Measurements from ENCODE around the gene KCNIP1.

KCNIP1 gene

GRCh38 chr5:170562875-170563228 is 59.0 kb downstream of the KCNIP1 start:
- Histone ChIP-seq H3K9me3 (ENCODE audit: control insufficient read depth, low read length) (no peaks in the 10 kb centered on the region), H3K4me3 (ENCODE audit: low read length) (no peak overlapping the region), H3K9ac (ENCODE audit: low read length) (no peak overlapping the region), H3K27me3 (ENCODE audit: control insufficient read depth, insufficient read depth, low read length) (peaks cover 3% of the 10 kb centered on the region), H3K36me3 (ENCODE audit: control insufficient read depth, insufficient read depth, low read length) (no peaks in the 10 kb centered on the region), H3K4me1 (ENCODE audit: control insufficient read depth, insufficient read depth, low read length) (no peaks in the 10 kb centered on the region)

DNA sequence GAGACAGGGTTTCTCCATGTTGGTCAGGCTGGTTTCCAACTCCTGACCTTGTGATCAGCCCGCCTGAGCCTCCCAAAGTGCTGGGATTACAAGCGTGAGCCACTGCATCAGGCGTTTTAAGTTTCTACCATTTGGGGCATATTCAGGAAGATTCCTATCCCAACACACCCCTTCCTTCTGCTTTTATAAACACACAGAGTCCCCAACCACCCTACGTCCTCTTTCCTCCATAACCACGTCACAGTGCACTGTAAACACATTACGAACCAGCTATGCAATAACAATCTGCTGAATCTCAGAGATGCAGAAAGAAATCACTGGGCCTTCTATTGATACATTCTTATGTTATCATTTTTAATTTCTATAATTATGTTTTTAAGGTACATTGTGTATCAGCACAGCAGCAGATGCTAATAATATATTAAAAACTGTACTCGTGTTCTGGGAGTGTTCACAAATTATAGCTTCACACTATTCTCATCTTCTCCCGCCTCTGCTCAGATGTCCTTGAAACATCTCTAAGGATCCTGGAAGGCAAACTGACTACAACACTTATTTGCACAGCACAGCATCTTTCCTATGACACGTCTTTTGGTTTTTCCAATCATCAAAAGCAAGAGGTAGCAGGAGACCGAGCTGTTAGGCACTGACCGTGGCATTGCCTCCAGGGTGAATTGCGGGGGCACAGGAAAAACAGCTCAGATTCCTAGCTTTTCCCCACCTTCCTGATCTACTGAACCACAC is 60.2 kb downstream of the KCNIP1 start:
- Histone ChIP-seq H3K4me1 (ENCODE audit: control insufficient read depth, insufficient read depth, low read length) (no peaks in the 10 kb centered on the region), H3K27me3 (ENCODE audit: control insufficient read depth, insufficient read depth, low read length) (peaks cover 4% of the 10 kb centered on the region), H3K36me3 (ENCODE audit: control insufficient read depth, insufficient read depth, low read length) (no peaks in the 10 kb centered on the region), H3K4me3 (ENCODE audit: low read length) (no peak overlapping the region), H3K9ac (ENCODE audit: low read length) (no peak overlapping the region), H3K9me3 (ENCODE audit: control insufficient read depth, low read length) (no peaks in the 10 kb centered on the region)

DNA sequence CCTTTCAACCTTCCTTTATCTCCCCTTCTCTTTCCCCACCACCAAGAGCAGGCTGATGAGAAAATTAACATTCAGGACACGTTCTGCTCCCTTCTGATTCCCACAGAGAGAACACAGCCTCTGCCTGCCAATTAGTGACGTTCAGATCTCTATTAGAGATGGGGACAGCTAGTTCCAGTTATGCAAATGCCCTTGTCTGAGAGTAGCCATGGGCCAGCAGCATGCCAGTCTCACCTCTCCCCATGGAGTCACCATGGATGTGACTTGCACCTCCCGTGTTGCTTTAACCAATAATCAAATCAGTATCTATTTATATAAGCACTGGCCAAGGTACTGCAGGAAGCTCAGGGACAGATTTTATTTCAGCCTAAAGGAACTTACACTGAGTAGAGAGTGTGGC is 61.3 kb downstream of the KCNIP1 start:
- no peaks in the 10 kb centered on the region for H3K4me1 ChIP-seq (ENCODE audit: control insufficient read depth, insufficient read depth, low read length)
- H3K9ac ChIP-seq (ENCODE audit: low read length) = no peak overlapping the region
- H3K27me3 ChIP-seq (ENCODE audit: control insufficient read depth, insufficient read depth, low read length) = peaks cover 10% of the 10 kb centered on the region
- no peaks in the 10 kb centered on the region for H3K36me3 ChIP-seq (ENCODE audit: control insufficient read depth, insufficient read depth, low read length)
- H3K4me3 ChIP-seq (ENCODE audit: low read length) = no peak overlapping the region
- no peaks in the 10 kb centered on the region for H3K9me3 ChIP-seq (ENCODE audit: control insufficient read depth, low read length)

DNA sequence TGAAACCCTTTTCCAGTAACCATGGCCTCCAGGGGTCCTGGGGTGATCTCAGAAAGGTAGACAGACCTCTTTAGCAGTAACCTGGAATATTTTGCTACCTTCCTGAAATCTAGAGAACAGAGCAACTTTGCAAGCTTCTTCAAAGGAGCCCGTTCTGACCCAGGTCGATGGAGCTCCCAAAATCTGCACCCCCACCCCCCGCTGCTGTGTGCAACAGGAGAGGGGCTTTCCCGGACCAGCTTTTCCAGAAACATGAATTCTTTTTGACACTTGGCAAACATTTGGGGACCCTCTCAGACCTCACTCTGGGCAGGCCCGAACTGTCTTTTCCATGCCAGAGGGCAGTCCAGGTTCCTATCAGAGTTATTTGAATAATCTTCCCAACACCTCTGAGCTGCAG is 65.3 kb downstream of the KCNIP1 start:
- Histone ChIP-seq H3K4me3 (ENCODE audit: low read length) (no peak overlapping the region), H3K36me3 (ENCODE audit: control insufficient read depth, insufficient read depth, low read length) (no peaks in the 10 kb centered on the region), H3K9me3 (ENCODE audit: control insufficient read depth, low read length) (no peaks in the 10 kb centered on the region), H3K9ac (ENCODE audit: low read length) (no peak overlapping the region), H3K4me1 (ENCODE audit: control insufficient read depth, insufficient read depth, low read length) (peaks cover 14% of the 10 kb centered on the region), H3K27me3 (ENCODE audit: control insufficient read depth, insufficient read depth, low read length) (peaks cover 6% of the 10 kb centered on the region)

DNA sequence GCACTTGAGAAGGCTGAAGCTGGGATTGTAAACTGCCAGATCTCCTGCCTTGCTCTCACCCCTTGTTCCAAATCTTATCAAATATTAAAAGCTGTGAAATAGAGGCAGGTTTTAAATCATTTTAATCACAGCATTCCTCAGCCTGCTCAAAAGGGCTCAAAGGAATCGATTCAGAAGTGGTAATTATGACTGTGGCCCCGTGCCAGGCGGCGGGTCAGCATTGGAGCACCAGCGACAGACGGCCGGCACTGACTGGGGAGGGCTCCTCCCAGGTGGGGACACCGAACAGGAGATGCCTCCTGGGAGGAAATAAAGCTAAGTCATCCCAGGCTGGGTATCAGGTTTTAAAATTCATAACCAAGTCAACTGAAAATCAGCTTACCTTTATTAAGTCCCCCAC is 66.7 kb downstream of the KCNIP1 start:
- H3K36me3 ChIP-seq (ENCODE audit: control insufficient read depth, insufficient read depth, low read length) = no peaks in the 10 kb centered on the region
- peaks cover 6% of the 10 kb centered on the region for H3K27me3 ChIP-seq (ENCODE audit: control insufficient read depth, insufficient read depth, low read length)
- no peak overlapping the region for H3K4me3 ChIP-seq (ENCODE audit: low read length)
- no peaks in the 10 kb centered on the region for H3K9me3 ChIP-seq (ENCODE audit: control insufficient read depth, low read length)
- H3K9ac ChIP-seq (ENCODE audit: low read length) = no peak overlapping the region
- H3K4me1 ChIP-seq (ENCODE audit: control insufficient read depth, insufficient read depth, low read length) = peaks cover 14% of the 10 kb centered on the region

DNA sequence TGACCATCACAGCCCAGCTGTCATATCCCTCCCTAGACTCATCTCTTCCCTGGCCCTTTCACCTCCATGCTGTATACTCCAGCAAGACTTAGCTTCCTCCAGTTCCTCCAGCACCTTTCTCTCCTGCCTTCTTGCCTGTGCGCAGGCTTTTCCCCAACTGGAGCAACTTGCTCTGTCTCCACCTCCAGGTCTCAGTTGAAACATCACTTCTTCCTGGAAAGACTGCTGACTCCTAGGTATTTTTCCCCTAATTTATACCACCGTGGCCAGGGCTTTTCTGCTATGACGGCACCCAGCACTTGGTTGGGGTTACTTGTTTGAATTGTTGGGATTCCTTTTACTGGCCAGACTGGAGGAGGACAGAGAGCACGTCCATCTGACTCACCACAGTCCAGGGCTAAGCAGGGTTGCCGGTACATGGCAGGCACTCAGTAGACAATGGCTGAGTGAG is 67.5 kb downstream of the KCNIP1 start:
- peaks cover 14% of the 10 kb centered on the region for H3K4me1 ChIP-seq (ENCODE audit: control insufficient read depth, insufficient read depth, low read length)
- peaks cover 6% of the 10 kb centered on the region for H3K27me3 ChIP-seq (ENCODE audit: control insufficient read depth, insufficient read depth, low read length)
- no peaks in the 10 kb centered on the region for H3K36me3 ChIP-seq (ENCODE audit: control insufficient read depth, insufficient read depth, low read length)
- no peak overlapping the region for H3K9ac ChIP-seq (ENCODE audit: low read length)
- no peak overlapping the region for H3K4me3 ChIP-seq (ENCODE audit: low read length)
- H3K9me3 ChIP-seq (ENCODE audit: control insufficient read depth, low read length) = no peaks in the 10 kb centered on the region

GRCh38 chr5:170571875-170572852 is 68.3 kb downstream of the KCNIP1 start:
- Histone ChIP-seq H3K27me3 (ENCODE audit: control insufficient read depth, insufficient read depth, low read length) (peaks cover 6% of the 10 kb centered on the region), H3K9me3 (ENCODE audit: control insufficient read depth, low read length) (no peaks in the 10 kb centered on the region), H3K36me3 (ENCODE audit: control insufficient read depth, insufficient read depth, low read length) (no peaks in the 10 kb centered on the region), H3K4me3 (ENCODE audit: low read length) (no peak overlapping the region), H3K4me1 (ENCODE audit: control insufficient read depth, insufficient read depth, low read length) (peaks cover 14% of the 10 kb centered on the region), H3K9ac (ENCODE audit: low read length) (no peak overlapping the region)

GRCh38 chr5:170573114-170573513 is 69.3 kb downstream of the KCNIP1 start:
- Histone ChIP-seq H3K9ac (ENCODE audit: low read length) (no peak overlapping the region), H3K4me3 (ENCODE audit: low read length) (no peak overlapping the region), H3K4me1 (ENCODE audit: control insufficient read depth, insufficient read depth, low read length) (peaks cover 14% of the 10 kb centered on the region), H3K27me3 (ENCODE audit: control insufficient read depth, insufficient read depth, low read length) (peaks cover 6% of the 10 kb centered on the region), H3K36me3 (ENCODE audit: control insufficient read depth, insufficient read depth, low read length) (no peaks in the 10 kb centered on the region), H3K9me3 (ENCODE audit: control insufficient read depth, low read length) (no peaks in the 10 kb centered on the region)

- Histone ChIP-seq H3K9ac (ENCODE audit: low read length) (no peak overlapping the region), H3K27me3 (ENCODE audit: control insufficient read depth, insufficient read depth, low read length) (peaks cover 6% of the 10 kb centered on the region), H3K4me1 (ENCODE audit: control insufficient read depth, insufficient read depth, low read length) (peaks cover 14% of the 10 kb centered on the region), H3K4me3 (ENCODE audit: low read length) (no peak overlapping the region), H3K9me3 (ENCODE audit: control insufficient read depth, low read length) (no peaks in the 10 kb centered on the region), H3K36me3 (ENCODE audit: control insufficient read depth, insufficient read depth, low read length) (no peaks in the 10 kb centered on the region)
These were observed 69.8 kb downstream of the KCNIP1 start for GRCh38 chr5:170573660-170574059.

DNA sequence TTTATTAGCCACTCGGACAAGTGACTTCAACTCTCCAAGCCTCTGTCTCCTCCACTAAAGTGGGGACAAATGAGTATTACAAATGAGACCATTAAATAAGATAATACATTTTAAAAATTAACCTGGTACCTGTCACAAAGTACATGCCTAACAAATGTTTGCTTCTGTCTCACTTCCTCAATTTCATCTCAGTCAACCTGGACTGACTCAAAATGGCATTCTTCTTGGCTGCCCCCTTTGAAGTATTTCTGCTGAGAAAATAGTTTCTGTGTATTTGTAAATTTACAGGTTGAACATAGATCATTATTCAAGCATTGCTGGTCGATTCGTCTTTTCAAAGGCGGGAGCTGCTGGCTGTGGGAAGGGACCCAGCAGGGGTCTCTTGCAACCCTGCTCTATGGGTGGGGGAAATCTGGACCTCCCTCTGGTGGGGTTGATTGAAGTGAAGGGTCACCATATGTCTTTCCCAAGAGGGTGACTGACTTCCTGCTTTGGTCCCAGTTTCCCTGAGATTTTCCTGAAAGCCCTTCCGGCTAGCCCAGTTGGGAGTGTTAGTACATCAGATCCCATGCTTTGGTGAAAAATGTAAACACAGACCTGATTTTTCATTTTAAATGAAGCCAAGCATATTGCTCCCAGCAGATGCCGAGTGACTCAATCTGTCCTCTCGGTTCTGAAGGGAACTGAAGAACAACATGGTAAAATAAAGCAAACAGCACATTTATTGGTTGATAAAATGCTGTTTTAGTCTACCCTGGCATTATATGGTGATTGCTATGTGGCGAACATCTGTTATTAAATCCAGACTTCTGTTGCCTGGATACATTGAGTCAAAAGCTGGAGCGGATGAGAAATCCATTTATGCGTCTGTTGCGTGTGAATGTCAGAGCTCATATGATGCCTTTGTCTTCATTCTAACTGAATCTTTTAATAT is 73.0 kb downstream of the KCNIP1 start:
- Histone ChIP-seq H3K4me3 (ENCODE audit: low read length) (no peak overlapping the region), H3K9me3 (ENCODE audit: control insufficient read depth, low read length) (no peaks in the 10 kb centered on the region), H3K36me3 (ENCODE audit: control insufficient read depth, insufficient read depth, low read length) (no peaks in the 10 kb centered on the region), H3K4me1 (ENCODE audit: control insufficient read depth, insufficient read depth, low read length) (peaks cover 8% of the 10 kb centered on the region), H3K27me3 (ENCODE audit: control insufficient read depth, insufficient read depth, low read length) (no peaks in the 10 kb centered on the region), H3K9ac (ENCODE audit: low read length) (no peak overlapping the region)

- Histone ChIP-seq H3K9ac (ENCODE audit: low read length) (no peak overlapping the region), H3K36me3 (ENCODE audit: control insufficient read depth, insufficient read depth, low read length) (no peaks in the 10 kb centered on the region), H3K4me1 (ENCODE audit: control insufficient read depth, insufficient read depth, low read length) (no peaks in the 10 kb centered on the region), H3K9me3 (ENCODE audit: control insufficient read depth, low read length) (no peaks in the 10 kb centered on the region), H3K4me3 (ENCODE audit: low read length) (no peak overlapping the region), H3K27me3 (ENCODE audit: control insufficient read depth, insufficient read depth, low read length) (no peaks in the 10 kb centered on the region)
These were observed 75.8 kb downstream of the KCNIP1 start for GRCh38 chr5:170579601-170580000.
